Fibroblast of the aortic adventitia (primary cell): ENCODE data around the gene LMAN1L. TPM values are rescaled to one million over a fixed set of nuclear protein-coding genes. Genes with fewer than 3 reads are reported as not detected.

ENCODE experiments used
- DNase-seq: peaks from one replicate; pipeline ENCODE4 v3.0.0-alpha.2; 2010; ENCODE audit warnings: low read depth
- H3K4me3 ChIP-seq: 2 replicates; pipeline ENCODE4 v1.5.1; 2011; ENCODE audit warnings: low read depth, mild to moderate bottlenecking, control low read depth, low read length, moderate library complexity
- CTCF ChIP-seq: IDR thresholded peaks from 2 replicates; pipeline ENCODE4 v1.5.1; 2011; ENCODE audit warnings: mild to moderate bottlenecking, low read length, control low read depth, inconsistent platforms; ENCODE audit not compliant: insufficient read depth
- total RNA-seq: library from RNA; depleted of rRNA; stranded (reverse); fragments of >200 nt; gene quantifications from 2 replicates; pipeline ENCODE4 v1.2.3, GENCODE V29; 2012; ENCODE audit warnings: low replicate concordance

Gene LMAN1L
- total RNA-seq, 1 donor: not detected

- peak overlapping the region; percentile 76 for H3K4me3 ChIP-seq
- no peak for DNase-seq
- TF ChIP-seq CTCF: no peak
Measured at GRCh38 chr15:74841891-74842373, 29.3 kb downstream of the LMAN1L start.

- H3K4me3 ChIP-seq: peak within 1 kb of the TSS; percentile 76
- peak; percentile 54 for TF ChIP-seq CTCF
- peak; percentile 76 for DNase-seq
Measured at GRCh38 chr15:74842581-74843444, 30.2 kb downstream of the LMAN1L start, which contains the start of gene ULK3. ULK3 (minus strand) TSS chr15:74843156; CDS start chr15:74843105, 51 bp downstream.

GRCh38 chr15:74843445-74843828 is 30.8 kb downstream of the LMAN1L start:
- TF ChIP-seq CTCF: no peak
- H3K4me3 ChIP-seq: peak overlapping the region; percentile 61
- DNase-seq: no peak

GRCh38 chr15:74843891-74844299 is 31.3 kb downstream of the LMAN1L start:
- no peak overlapping the region for H3K4me3 ChIP-seq
- TF ChIP-seq CTCF: no peak
- no peak for DNase-seq

- TF ChIP-seq CTCF: no peak
- no peak overlapping the region for H3K4me3 ChIP-seq
- no peak for DNase-seq
Measured at GRCh38 chr15:74844319-74845207, 31.9 kb downstream of the LMAN1L start.

- TF ChIP-seq CTCF: no peak
- DNase-seq: no peak
- no peak overlapping the region for H3K4me3 ChIP-seq
Measured at GRCh38 chr15:74845208-74845568, 32.6 kb downstream of the LMAN1L start.
